Measurements from ENCODE around the gene CAPN13.

GRCh38 chr2:30710461-30710860 is 96.8 kb downstream of the CAPN13 start:
- TF ChIP-seq ATF3 (IDR thresholded peaks at IDR 0.05; ENCODE audit: borderline replicate concordance, extremely low read depth, low read depth, low read length) (no peak), CTCF (IDR thresholded peaks at IDR 0.05 in 2 of 3, conservative IDR thresholded peaks at IDR 0.05 in 1 of 3; ENCODE audit: control insufficient read depth in 2 of 3, extremely low read depth in 1 of 3, insufficient read depth in 1 of 3, low read depth in 3 of 3, low read length in 3 of 3) (no peak), EED (IDR thresholded peaks at IDR 0.05; ENCODE audit: low read depth) (no peak), POLR2AphosphoS5 (IDR thresholded peaks at IDR 0.05; ENCODE audit: low read length) (no peak), ATF7 (IDR thresholded peaks at IDR 0.05; ENCODE audit: low read depth) (no peak), EP300 (IDR thresholded peaks at IDR 0.05; ENCODE audit: borderline replicate concordance in 1 of 2, control insufficient read depth in 1 of 2, low read depth in 2 of 2, low read length in 2 of 2) (no peak), SUPT20H (IDR thresholded peaks at IDR 0.05; ENCODE audit: borderline replicate concordance, control insufficient read depth, low read depth, low read length) (no peak)

All from GM12878 (cell line).